H9 (cell line): ENCODE results near the gene PHF21B. TPM values are rescaled to one million over a fixed set of nuclear protein-coding genes. Genes with fewer than 3 reads are reported as not detected.

Source experiments
- DNase-seq: peaks from one replicate; pipeline ENCODE4 v3.0.0-alpha.2; 2017
- H2AFZ ChIP-seq: one replicate; pipeline ENCODE4 v1.6.1; 2013; ENCODE audit warnings: mild to moderate bottlenecking, low read length, control low read depth, moderate library complexity
- H2AK5ac ChIP-seq: 2 replicates; pipeline ENCODE4 v1.6.1; 2013; ENCODE audit warnings: low read length, control low read depth, mixed read lengths; ENCODE audit not compliant: insufficient read length
- H2BK120ac ChIP-seq: one replicate; pipeline ENCODE4 v1.6.1; 2013; ENCODE audit warnings: low read depth, mild to moderate bottlenecking, low read length, control low read depth, inconsistent platforms; ENCODE audit not compliant: poor library complexity, severe bottlenecking
- H2BK12ac ChIP-seq: 2 replicates; pipeline ENCODE4 v1.6.1; 2013; ENCODE audit warnings: low read length, control low read depth, mixed read lengths, low read depth; ENCODE audit not compliant: insufficient read length
- H2BK15ac ChIP-seq: 2 replicates; pipeline ENCODE4 v1.6.1; 2013; ENCODE audit warnings: low read depth, low read length, control low read depth
- H2BK20ac ChIP-seq: one replicate; pipeline ENCODE4 v1.6.1; 2013; ENCODE audit warnings: low read depth, mild to moderate bottlenecking, low read length, control low read depth, inconsistent platforms; ENCODE audit not compliant: poor library complexity, severe bottlenecking
- H2BK5ac ChIP-seq: 2 replicates; pipeline ENCODE4 v1.6.1; 2013; ENCODE audit warnings: low read length, control low read depth, mixed read lengths; ENCODE audit not compliant: insufficient read length
- H3K14ac ChIP-seq: 2 replicates; pipeline ENCODE4 v1.6.1; 2013; ENCODE audit warnings: low read length, control low read depth; ENCODE audit not compliant: insufficient read depth
- H3K18ac ChIP-seq: 2 replicates; pipeline ENCODE4 v1.6.1; 2013; ENCODE audit warnings: low read depth, mild to moderate bottlenecking, mixed read lengths, low read length, control low read depth; ENCODE audit not compliant: insufficient read length
- H3K23ac ChIP-seq: 2 replicates; pipeline ENCODE4 v1.6.1; 2013; ENCODE audit warnings: low read length, control low read depth, mixed read lengths, low read depth; ENCODE audit not compliant: insufficient read length
- H3K23me2 ChIP-seq: 2 replicates; pipeline ENCODE4 v1.6.1; 2013; ENCODE audit warnings: low read depth, mild to moderate bottlenecking, mixed read lengths, low read length, control low read depth; ENCODE audit not compliant: insufficient read length, poor library complexity, severe bottlenecking
- H3K27ac ChIP-seq: 2 replicates; pipeline ENCODE4 v1.5.1; 2013; ENCODE audit warnings: low read length, control low read depth, mixed read lengths, low read depth; ENCODE audit not compliant: insufficient read length
- H3K27me3 ChIP-seq: 2 replicates; pipeline ENCODE4 v1.6.1; 2013; ENCODE audit warnings: low read length, control low read depth, inconsistent platforms; ENCODE audit not compliant: insufficient read depth
- H3K4ac ChIP-seq: 2 replicates; pipeline ENCODE4 v1.6.1; 2013; ENCODE audit warnings: low read depth, mild to moderate bottlenecking, control low read depth, inconsistent platforms, low read length, moderate library complexity
- H3K4me1 ChIP-seq: 2 replicates; pipeline ENCODE4 v1.6.1; 2013; ENCODE audit warnings: low read length, control low read depth, inconsistent platforms; ENCODE audit not compliant: insufficient read depth
- H3K4me2 ChIP-seq: 2 replicates; pipeline ENCODE4 v1.6.1; 2013; ENCODE audit warnings: low read length, control low read depth, mixed read lengths; ENCODE audit not compliant: insufficient read length, insufficient read depth
- H3K56ac ChIP-seq: 2 replicates; pipeline ENCODE4 v1.6.1; 2013; ENCODE audit warnings: low read depth, mild to moderate bottlenecking, mixed read lengths, low read length, control low read depth; ENCODE audit not compliant: insufficient read length
- H3K79me1 ChIP-seq: 2 replicates; pipeline ENCODE4 v1.6.1; 2013; ENCODE audit warnings: low read depth, mild to moderate bottlenecking, moderate library complexity, low read length, control low read depth, inconsistent platforms; ENCODE audit not compliant: insufficient read depth, poor library complexity, severe bottlenecking
- H3K79me2 ChIP-seq: 2 replicates; pipeline ENCODE4 v1.6.1; 2013; ENCODE audit warnings: low read length, control low read depth, inconsistent platforms; ENCODE audit not compliant: insufficient read depth
- H3K9ac ChIP-seq: 2 replicates; pipeline ENCODE4 v1.6.1; 2013; ENCODE audit warnings: low read length, control low read depth, mixed read lengths; ENCODE audit not compliant: insufficient read length; ENCODE audit errors: extremely low read depth
- H3K9me3 ChIP-seq: one replicate; pipeline ENCODE4 v1.6.1; 2013; ENCODE audit warnings: low read depth, low read length, inconsistent platforms; ENCODE audit not compliant: control insufficient read depth
- H3T11ph ChIP-seq: one replicate; pipeline ENCODE4 v1.6.1; 2013; ENCODE audit warnings: mild to moderate bottlenecking, low read length, control low read depth, inconsistent platforms
- H4K20me1 ChIP-seq: one replicate; pipeline ENCODE4 v1.6.1; 2013; ENCODE audit not compliant: control insufficient read depth, insufficient read length, insufficient read depth
- H4K5ac ChIP-seq: 2 replicates; pipeline ENCODE4 v1.6.1; 2013; ENCODE audit warnings: low read depth, mild to moderate bottlenecking, mixed read lengths, low read length, control low read depth; ENCODE audit not compliant: insufficient read length
- H4K8ac ChIP-seq: replicated peaks from 2 replicates; pipeline ENCODE4 v1.6.1; 2013; ENCODE audit warnings: low read length, control low read depth, mixed read lengths, low read depth; ENCODE audit not compliant: insufficient read length
- H4K91ac ChIP-seq: 2 replicates; pipeline ENCODE4 v1.6.1; 2013; ENCODE audit warnings: low read depth, mild to moderate bottlenecking, moderate library complexity, mixed read lengths, low read length, control low read depth; ENCODE audit not compliant: insufficient read length
- H3K27ac Mint-ChIP-seq, 3 experiments: 2 replicates in 2 of 3; 3 replicates in 1 of 3; pipeline ENCODE4 v1.8.0; 2020 to 2021; ENCODE audit warnings: mixed read lengths in 3 of 3, mild to moderate bottlenecking in 1 of 3, moderate library complexity in 1 of 3
- H3K27me3 Mint-ChIP-seq: 2 replicates; pipeline ENCODE4 v1.8.0; 2021; ENCODE audit warnings: low read depth, mild to moderate bottlenecking, moderate library complexity, mixed read lengths
- H3K36me3 Mint-ChIP-seq, 3 experiments: 2 replicates in 2 of 3; 3 replicates in 1 of 3; pipeline ENCODE4 v1.8.0; 2020 to 2021; ENCODE audit warnings: low read depth in 3 of 3, mixed read lengths in 3 of 3; ENCODE audit not compliant: insufficient read depth in 1 of 3
- H3K4me1 Mint-ChIP-seq, 2 experiments: 2 replicates each; pipeline ENCODE4 v1.8.0; 2020; ENCODE audit warnings: mixed read lengths in 2 of 2
- H3K4me3 Mint-ChIP-seq, 2 experiments: 2 replicates in 1 of 2; 3 replicates in 1 of 2; pipeline ENCODE4 v1.8.0; 2020 to 2021; ENCODE audit warnings: mild to moderate bottlenecking in 2 of 2, mixed read lengths in 2 of 2, moderate library complexity in 1 of 2
- H3K9me3 Mint-ChIP-seq, 2 experiments: 2 replicates in 1 of 2; 3 replicates in 1 of 2; pipeline ENCODE4 v1.8.0; 2020; ENCODE audit warnings: mild to moderate bottlenecking in 2 of 2, mixed read lengths in 2 of 2, moderate library complexity in 1 of 2
- WGBS: extraction: QIAGEN DNeasy Blood & Tissue Kit; methylation state at CpG from one replicate; pipeline ENCODE4 v1.1.7; 2013; ENCODE audit warnings: missing lambda C conversion rate, low lambda C conversion rate, mixed read lengths; ENCODE audit not compliant: insufficient read length; ENCODE audit errors: extremely low coverage; 5-methylcytosine and 5-hydroxymethylcytosine counted together
- total RNA-seq: library from RNA; stranded (reverse); gene quantifications from 2 replicates; pipeline ENCODE4 v1.2.1, GENCODE V29; 2021
- TF ChIP-seq, protein P1 (sequence below): fragments of 200-600 bp; sonication (generic); conservative IDR thresholded peaks from 3 replicates; pipeline ENCODE4 v1.8.0; 2021; ENCODE audit warnings: antibody characterized with exemption, mild to moderate bottlenecking

Gene PHF21B
- total RNA-seq, 1 experiment from 2014 or later, result 60.3 TPM

DNA sequence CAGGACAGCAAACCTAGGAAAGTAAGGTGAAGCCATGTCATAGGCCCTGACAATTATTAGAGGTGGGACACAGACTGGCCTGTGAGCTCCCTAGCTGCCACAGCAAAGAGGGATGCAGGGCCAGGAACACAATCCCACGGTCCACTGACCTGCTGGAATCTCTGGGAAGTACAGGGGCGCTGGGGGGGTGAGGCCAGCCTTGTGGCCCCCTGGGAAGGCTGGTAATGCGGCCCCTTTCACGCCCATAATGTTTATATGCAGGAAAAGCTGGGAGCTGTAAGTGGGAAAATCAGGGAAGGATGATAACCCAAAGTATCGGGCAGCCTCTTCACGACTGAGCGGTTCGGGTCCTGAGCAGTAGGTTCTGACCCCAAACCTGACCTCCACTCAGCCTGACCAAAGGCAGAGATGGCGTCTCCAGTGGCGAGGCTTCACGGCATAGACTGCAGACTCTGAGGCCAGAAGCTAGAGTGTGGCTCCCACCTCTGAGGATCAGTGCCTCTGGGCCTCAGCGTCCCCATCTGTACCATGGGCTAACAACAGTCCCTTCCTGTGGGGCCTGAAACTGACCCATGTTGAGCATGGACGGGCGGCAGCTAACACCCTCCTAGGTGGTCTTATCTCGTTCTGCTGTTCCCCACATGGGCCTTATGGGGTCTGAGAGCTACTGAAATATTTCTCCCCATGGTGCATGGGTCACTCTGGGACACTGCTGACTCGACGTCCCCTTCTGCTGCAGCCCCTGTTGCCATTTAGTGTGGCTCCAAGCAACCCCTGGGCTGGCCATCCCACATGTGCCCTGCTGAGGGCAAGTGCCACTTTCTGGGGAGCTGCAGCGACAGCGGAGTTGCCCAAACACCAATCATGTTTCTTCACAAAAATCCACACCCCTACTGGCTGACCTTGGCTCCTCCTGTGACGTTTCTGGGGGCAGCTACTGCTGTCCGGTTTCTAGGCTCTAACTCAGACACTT, 101.8 kb downstream of the PHF21B start:
- WGBS, result no CpG with 5 or more reads among the region's 21 CpGs
- no peak for DNase-seq
- H3K36me3 Mint-ChIP-seq, result peaks cover 70 to 85% (median 77%) of the 10 kb centered on the region in 3 experiments

More for the DNA sequence above, 101.8 kb downstream of the PHF21B start:
- H3K56ac ChIP-seq, result no peak overlapping the region
- H3K27ac ChIP-seq, result no peak overlapping the region
- no peak overlapping the region for H2BK12ac ChIP-seq
- no peak overlapping the region for H3K9ac ChIP-seq
- H2AK5ac ChIP-seq, result no peak overlapping the region
- H2BK15ac ChIP-seq, result no peak overlapping the region
- no peak overlapping the region for H4K8ac ChIP-seq
- Mint-ChIP-seq H3K4me3 (no peak overlapping the region), H3K9me3 (peaks cover 27 to 29% of the 10 kb centered on the region in 2 experiments), H3K4me1 (peaks cover 0 to under 1% of the 10 kb centered on the region in 2 experiments; a peak in 1 of 4 replicates), H3K27me3 (no peaks in the 10 kb centered on the region), H3K27ac (no peak overlapping the region)
- no peak overlapping the region for H2BK20ac ChIP-seq
- H3K4me1 ChIP-seq, result no peaks in the 10 kb centered on the region
- H3K4ac ChIP-seq, result no peak overlapping the region
- TF ChIP-seq, protein P1, sequence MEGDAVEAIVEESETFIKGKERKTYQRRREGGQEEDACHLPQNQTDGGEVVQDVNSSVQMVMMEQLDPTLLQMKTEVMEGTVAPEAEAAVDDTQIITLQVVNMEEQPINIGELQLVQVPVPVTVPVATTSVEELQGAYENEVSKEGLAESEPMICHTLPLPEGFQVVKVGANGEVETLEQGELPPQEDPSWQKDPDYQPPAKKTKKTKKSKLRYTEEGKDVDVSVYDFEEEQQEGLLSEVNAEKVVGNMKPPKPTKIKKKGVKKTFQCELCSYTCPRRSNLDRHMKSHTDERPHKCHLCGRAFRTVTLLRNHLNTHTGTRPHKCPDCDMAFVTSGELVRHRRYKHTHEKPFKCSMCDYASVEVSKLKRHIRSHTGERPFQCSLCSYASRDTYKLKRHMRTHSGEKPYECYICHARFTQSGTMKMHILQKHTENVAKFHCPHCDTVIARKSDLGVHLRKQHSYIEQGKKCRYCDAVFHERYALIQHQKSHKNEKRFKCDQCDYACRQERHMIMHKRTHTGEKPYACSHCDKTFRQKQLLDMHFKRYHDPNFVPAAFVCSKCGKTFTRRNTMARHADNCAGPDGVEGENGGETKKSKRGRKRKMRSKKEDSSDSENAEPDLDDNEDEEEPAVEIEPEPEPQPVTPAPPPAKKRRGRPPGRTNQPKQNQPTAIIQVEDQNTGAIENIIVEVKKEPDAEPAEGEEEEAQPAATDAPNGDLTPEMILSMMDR, result no peak
- H3T11ph ChIP-seq, result no peak overlapping the region
- H3K23ac ChIP-seq, result no peak overlapping the region
- H2BK5ac ChIP-seq, result no peak overlapping the region
- H3K79me1 ChIP-seq, result no peaks in the 10 kb centered on the region
- no peak overlapping the region for H2BK120ac ChIP-seq
- no peak overlapping the region for H3K18ac ChIP-seq
- H3K4me2 ChIP-seq, result no peak overlapping the region
- H4K91ac ChIP-seq, result no peak overlapping the region
- peaks cover 20% of the 10 kb centered on the region for H3K9me3 ChIP-seq
- no peak overlapping the region for H2AFZ ChIP-seq
- H4K20me1 ChIP-seq, result no peaks in the 10 kb centered on the region
- H3K27me3 ChIP-seq, result no peaks in the 10 kb centered on the region
- no peaks in the 10 kb centered on the region for H3K23me2 ChIP-seq
- H4K5ac ChIP-seq, result no peak overlapping the region
- H3K79me2 ChIP-seq, result no peaks in the 10 kb centered on the region
- no peak overlapping the region for H3K14ac ChIP-seq
